Upper lobe of left lung (tissue), 6 donors: ENCODE measurements around the gene TXN2. TPM values are rescaled to one million over a fixed set of nuclear protein-coding genes. Genes with fewer than 3 reads are reported as not detected.
"Not testable (repeated sequence)": the region's sequence is repeated elsewhere in the genome, so short reads cannot be mapped to it uniquely, and the experiment has no call there.

Experiments
- ATAC-seq, 2 donors: fragments of 200-7000 bp; cut with Tn5 transposase; one replicate each; pipeline ENCODE4 v1.9.1; 2022; ENCODE audit warnings: mild to moderate bottlenecking in 2 of 2, moderate library complexity in 2 of 2; ENCODE audit not compliant: low FRiP score in 2 of 2
- DNase-seq, 2 donors: peaks; one replicate each; pipeline ENCODE4 v3.0.0-alpha.2; 2019 to 2020
- H3K27ac ChIP-seq, 4 donors: fragments of 200-600 bp; sonication (generic); one replicate each; pipeline ENCODE4 v1.5.1; 2016 to 2019
- H3K27me3 ChIP-seq, 4 donors: fragments of 200-600 bp; sonication (generic); one replicate each; pipeline ENCODE4 v1.5.1; 2017 to 2019
- H3K36me3 ChIP-seq, 4 donors: fragments of 200-600 bp; sonication (generic); one replicate each; pipeline ENCODE4 v1.5.1; 2016 to 2019
- H3K4me1 ChIP-seq, 4 donors: fragments of 200-600 bp; sonication (generic); one replicate each; pipeline ENCODE4 v1.5.1; 2018 to 2019
- H3K4me3 ChIP-seq, 4 donors: fragments of 200-600 bp; sonication (generic); one replicate each; pipeline ENCODE4 v1.5.1; 2017 to 2019; ENCODE audit warnings: mild to moderate bottlenecking in 2 of 4, moderate library complexity in 1 of 4
- H3K9me3 ChIP-seq, 4 donors: fragments of 200-600 bp; sonication (generic); one replicate each; pipeline ENCODE4 v1.5.1; 2018 to 2019
- CTCF ChIP-seq, 6 experiments: fragments of 450-650 bp in 4 of 6; fragments of 200-600 bp in 2 of 6; sonication (generic) in 2 of 6; IDR thresholded peaks; one replicate each; pipeline ENCODE4 v1.5.1; 2016 to 2019; ENCODE audit warnings: antibody characterized with exemption in 6 of 6
- EP300 ChIP-seq, 4 donors: sonication (generic); formaldehyde crosslinking; IDR thresholded peaks; one replicate each; pipeline ENCODE4 v1.5.1; 2017; ENCODE audit warnings: antibody characterized with exemption in 4 of 4, control low read depth in 2 of 4
- POLR2A ChIP-seq, 4 donors: fragments of 450-650 bp; IDR thresholded peaks; one replicate each; pipeline ENCODE4 v1.5.1; 2016 to 2017; ENCODE audit warnings: antibody characterized with exemption in 4 of 4, mild to moderate bottlenecking in 2 of 4
- POLR2AphosphoS5 ChIP-seq, 2 donors: sonication (generic); formaldehyde crosslinking; IDR thresholded peaks; one replicate each; pipeline ENCODE4 v1.5.1; 2017; ENCODE audit warnings: antibody characterized with exemption in 2 of 2
- whole genome bisulfite sequencing, 2 donors: methylation state at CpG; one replicate each; pipeline ENCODE4 v1.1.5; 2017 to 2018; 5-methylcytosine and 5-hydroxymethylcytosine counted together
- total RNA-seq, 6 donors: library from RNA; depleted of rRNA in 4 of 6; stranded (reverse); fragments of >200 nt in 4 of 6; gene quantifications; one replicate each; pipeline versions ENCODE4 v1.1.0 to v1.2.1, GENCODE V29; 2016 to 2021
- donor health status: DM: no; HTN: no; CAD: no; lungs with moderate emphysema.
- donor health status: DM: no; HTN: yes; CAD: no; lungs with severe emphysema.

The TXN2 gene
- total RNA-seq, 6 donors from 2014 or later = 30.4 to 69.5 (median 53.6) TPM

DNA sequence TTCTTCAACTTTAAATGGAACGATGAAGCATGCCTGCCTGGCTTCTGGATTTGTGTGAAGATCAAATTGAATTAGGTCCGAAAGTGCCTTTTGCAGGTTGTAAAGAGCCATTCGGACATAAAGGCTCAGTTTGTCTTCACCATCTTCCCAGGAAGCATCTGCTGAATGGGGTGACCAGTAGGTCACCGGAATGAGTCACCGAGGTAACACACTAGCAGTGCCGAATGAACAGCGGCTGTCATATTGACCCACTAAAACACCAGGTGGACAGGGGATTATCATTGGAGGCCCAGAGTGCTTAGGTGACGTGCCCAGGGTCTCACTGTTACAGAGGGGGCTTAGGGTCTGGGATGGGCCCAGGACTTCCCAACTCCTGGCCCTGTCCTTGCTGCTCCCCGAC is 50.6 kb downstream of the TXN2 start:
- ATAC-seq (no peak), DNase-seq (no peak)
- WGBS, 2 donors = 83 to 89% methylated on average over 8 to 9 of the region's 9 CpGs
- TF ChIP-seq POLR2AphosphoS5 (IDR thresholded peaks at IDR 0.05) = no peak
- no peak for TF ChIP-seq POLR2A (IDR thresholded peaks at IDR 0.05)
- no peak for TF ChIP-seq CTCF (IDR thresholded peaks at IDR 0.05)
- no peak for TF ChIP-seq EP300 (IDR thresholded peaks at IDR 0.05)
- Histone ChIP-seq H3K9me3 (no peaks in the 10 kb centered on the region), H3K4me3 (no peak overlapping the region), H3K36me3 (no peaks in the 10 kb centered on the region), H3K27ac (no peak overlapping the region), H3K4me1 (peaks cover 30 to 44% (median 37%) of the 10 kb centered on the region in 4 donors), H3K27me3 (no peaks in the 10 kb centered on the region)

- DNase-seq, H3K27ac ChIP-seq, H3K9me3 ChIP-seq, H3K36me3 ChIP-seq, ATAC-seq, H3K4me3 ChIP-seq, H3K27me3 ChIP-seq: not testable (repeated sequence)
- 92% methylated on average over 11 of the region's 11 CpGs for WGBS, 2 donors
- peaks cover 15 to 33% (median 17%) of the 10 kb centered on the region in 4 donors for H3K4me1 ChIP-seq
These were observed 53.5 kb downstream of the TXN2 start for GRCh38 chr22:36427952-36428351.

DNA sequence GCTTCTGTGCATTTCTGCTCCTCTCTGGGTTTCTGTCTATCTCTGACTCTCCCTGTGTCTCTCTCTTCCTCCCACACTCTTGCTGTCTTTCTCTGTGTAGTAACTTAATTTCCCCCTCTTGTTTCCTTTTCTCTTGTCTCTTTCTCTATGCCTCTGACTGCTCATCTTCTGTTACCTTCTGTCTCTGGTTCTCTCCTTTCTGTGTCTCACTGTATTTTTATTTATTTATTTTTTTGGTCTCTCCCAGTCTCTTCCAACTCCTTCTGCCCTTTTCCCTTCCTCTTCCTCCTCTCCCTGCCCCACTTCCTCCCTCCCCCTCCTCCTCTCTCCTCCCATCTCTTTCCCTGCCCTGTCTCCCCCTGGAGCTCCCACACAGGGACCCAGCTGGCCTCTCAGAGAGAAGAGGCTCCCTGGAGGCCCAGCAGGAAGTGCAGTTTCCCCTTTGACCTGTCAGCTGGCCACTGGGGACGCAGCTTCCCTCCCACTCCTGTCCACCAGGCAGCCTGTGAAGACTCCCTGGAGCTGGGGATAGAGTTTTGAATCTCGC is 55.4 kb downstream of the TXN2 start:
- H3K4me3 ChIP-seq = no peak overlapping the region
- H3K27ac ChIP-seq = peak overlapping the region in 3 of 4 donors; percentile 33 to 76 (median 36)
- H3K36me3 ChIP-seq = no peaks in the 10 kb centered on the region
- H3K27me3 ChIP-seq = no peaks in the 10 kb centered on the region
- DNase-seq = no peak
- ATAC-seq = peak in 1 of 2 donors; percentile 67
- TF ChIP-seq CTCF (IDR thresholded peaks at IDR 0.05) = peak in 3 of 6 experiments; percentile 28 to 34 (median 31)
- no peak for TF ChIP-seq EP300 (IDR thresholded peaks at IDR 0.05)
- no peaks in the 10 kb centered on the region for H3K9me3 ChIP-seq
- WGBS, 2 donors = 61% methylated on average over 2 of the region's 2 CpGs; no CpG with 5 or more reads in 1 of the 2 donors
- H3K4me1 ChIP-seq = peaks cover 7 to 27% (median 9%) of the 10 kb centered on the region in 4 donors

DNA sequence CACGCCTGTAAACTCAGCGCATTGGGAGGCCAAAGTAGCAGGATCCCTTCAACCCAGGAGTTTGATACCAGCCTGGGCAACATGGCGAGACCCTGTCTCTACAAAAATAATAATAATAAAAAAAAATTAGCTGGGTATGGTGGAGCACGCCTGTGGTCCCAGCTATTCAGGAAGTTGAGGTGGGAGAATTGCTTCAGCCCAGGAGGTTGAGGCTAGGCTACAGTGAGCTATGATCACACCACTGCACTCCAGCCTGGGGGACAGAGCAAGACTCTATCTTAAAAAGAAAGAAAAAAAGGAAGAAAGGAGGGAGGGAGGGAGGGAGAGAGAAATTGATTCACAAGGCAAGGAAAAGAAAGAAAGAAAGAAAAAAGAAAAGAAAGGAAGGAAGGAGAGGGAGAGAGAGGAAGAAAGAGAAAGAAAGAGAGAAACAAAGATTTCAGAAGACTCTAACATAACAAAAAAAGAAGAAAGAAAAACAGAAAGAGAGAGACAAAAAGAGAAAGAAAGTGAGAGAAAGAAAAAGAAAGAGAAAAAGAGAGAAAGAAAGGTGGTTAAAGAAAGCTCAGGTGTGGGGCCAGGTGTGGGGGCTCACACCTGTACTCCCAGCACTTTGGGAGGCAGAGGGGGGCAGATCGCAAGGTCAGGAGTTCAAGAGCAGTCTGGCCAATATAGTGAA is 56.4 kb downstream of the TXN2 start:
- DNase-seq (no peak), ATAC-seq (no peak)
- Histone ChIP-seq H3K9me3 (no peaks in the 10 kb centered on the region), H3K36me3 (no peaks in the 10 kb centered on the region), H3K4me3 (no peak overlapping the region), H3K27ac (peak overlapping the region in 1 of 4 donors; percentile 76), H3K27me3 (no peaks in the 10 kb centered on the region), H3K4me1 (peaks cover 7 to 33% (median 9%) of the 10 kb centered on the region in 4 donors)
- TF ChIP-seq POLR2AphosphoS5 (IDR thresholded peaks at IDR 0.05) = no peak
- no peak for TF ChIP-seq POLR2A (IDR thresholded peaks at IDR 0.05)
- TF ChIP-seq CTCF (IDR thresholded peaks at IDR 0.05) = no peak
- no peak for TF ChIP-seq EP300 (IDR thresholded peaks at IDR 0.05)
- 87 to 96% methylated on average over 5 of the region's 5 CpGs for WGBS, 2 donors

GRCh38 chr22:36424466-36424865 is 57.0 kb downstream of the TXN2 start:
- not testable (repeated sequence) for ATAC-seq, H3K4me3 ChIP-seq, H3K27me3 ChIP-seq, H3K36me3 ChIP-seq, H3K27ac ChIP-seq, DNase-seq, H3K9me3 ChIP-seq
- H3K4me1 ChIP-seq = peaks cover 10 to 39% (median 13%) of the 10 kb centered on the region in 4 donors
- WGBS, 2 donors = 85 to 93% methylated on average over 5 of the region's 5 CpGs
